ENCODE measurements around the gene BTAF1. TPM values are rescaled to one million over a fixed set of nuclear protein-coding genes. Genes with fewer than 3 reads are reported as not detected.

The BTAF1 gene
- total RNA-seq, 4 donors from 2014 or later, result 35.5 to 78.3 (median 43.1) TPM

DNA sequence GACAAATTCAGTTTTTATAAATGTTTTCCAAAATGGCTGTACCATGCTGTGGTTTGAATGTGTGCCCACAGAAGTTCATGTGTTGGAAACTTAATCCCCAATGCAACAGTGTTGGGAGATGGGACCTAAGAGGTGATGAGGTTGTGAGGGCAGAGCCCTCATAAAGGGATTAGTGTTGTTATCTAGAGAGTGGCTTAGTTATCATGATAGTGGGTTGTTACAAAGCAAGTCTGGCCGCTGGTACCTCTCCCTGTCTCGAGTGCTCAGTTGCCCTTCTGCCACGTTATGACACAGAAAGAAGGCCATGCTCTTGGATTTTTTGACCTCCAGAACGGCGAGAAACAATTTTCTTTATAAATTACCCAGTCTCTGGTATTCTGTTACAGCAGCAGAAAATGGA is 119.0 kb downstream of the BTAF1 start:
- DNase-seq (ENCODE audit: low spot score in 2 of 2), result no peak
- TF ChIP-seq POLR2A (IDR thresholded peaks at IDR 0.05) (no peak), CTCF (IDR thresholded peaks at IDR 0.05) (no peak)
- intact Hi-C loops (cut with DNase I; ENCODE audit: low total_unique reads), result no loop called here
- WGBS, 2 donors, result 87 to 88% methylated on average over 5 of the region's 5 CpGs
- no peak overlapping the region for H3K4me3 ChIP-seq (ENCODE audit: low read depth, poor library complexity, severe bottlenecking)

- no peak overlapping the region for H3K4me3 ChIP-seq (ENCODE audit: low read depth, poor library complexity, severe bottlenecking)
- DNase-seq (ENCODE audit: low spot score in 2 of 2), result no peak
- WGBS, 2 donors, result 35 to 40% methylated on average over 14 to 35 of the region's 37 CpGs
- TF ChIP-seq CTCF (IDR thresholded peaks at IDR 0.05) (no peak), POLR2A (IDR thresholded peaks at IDR 0.05) (no peak)
- intact Hi-C loops (cut with DNase I; ENCODE audit: low total_unique reads), result no loop called here
Observed at GRCh38 chr10:92045641-92046106, 122.1 kb downstream of the BTAF1 start.

DNA sequence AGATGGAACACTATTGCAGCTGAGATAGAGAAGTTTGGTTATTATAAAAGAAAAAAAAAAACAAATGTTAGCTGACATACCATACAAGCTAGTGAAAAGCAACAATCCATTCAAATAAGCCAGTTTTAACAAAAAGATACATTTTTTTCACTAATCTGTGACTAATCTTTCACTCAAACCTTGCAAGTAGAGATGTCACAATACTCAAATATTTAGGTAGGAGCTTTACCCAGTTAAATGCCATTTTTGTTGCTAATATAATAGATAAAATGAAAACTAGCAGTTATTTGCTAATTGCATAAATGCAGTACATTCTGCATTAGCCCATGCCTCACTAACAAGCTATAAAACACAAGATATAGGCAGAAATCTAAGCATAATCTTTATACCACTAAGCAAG is 123.6 kb downstream of the BTAF1 start:
- no peak for DNase-seq (ENCODE audit: low spot score in 2 of 2)
- H3K4me3 ChIP-seq (ENCODE audit: low read depth, poor library complexity, severe bottlenecking), result no peak overlapping the region
- intact Hi-C loops (cut with DNase I; ENCODE audit: low total_unique reads), result no loop called here
- TF ChIP-seq POLR2A (IDR thresholded peaks at IDR 0.05) (no peak), CTCF (IDR thresholded peaks at IDR 0.05) (no peak)

DNA sequence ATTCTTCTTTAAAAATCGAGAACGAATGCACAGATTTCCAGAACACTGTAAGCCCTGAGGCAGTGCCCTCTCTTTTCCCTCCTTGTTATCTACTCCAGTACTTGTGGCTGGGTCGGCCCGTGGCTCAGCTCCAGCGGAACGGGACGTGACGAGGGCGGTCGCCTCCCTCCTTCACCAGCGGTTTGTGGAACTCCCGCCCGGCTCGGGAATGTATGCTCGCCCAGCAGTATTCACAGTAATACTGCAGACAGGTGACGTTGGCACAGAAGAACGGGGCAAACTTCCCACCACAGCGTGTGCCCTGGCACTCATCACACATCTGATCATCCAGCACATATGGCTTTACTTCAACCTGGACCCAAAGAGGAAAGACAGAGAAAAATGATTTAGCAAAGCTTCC is 128.5 kb downstream of the BTAF1 start:
- intact Hi-C loops (cut with DNase I; ENCODE audit: low total_unique reads), result no loop called here
- 58 to 64% methylated on average over 18 of the region's 18 CpGs for WGBS, 2 donors
- DNase-seq (ENCODE audit: low spot score in 2 of 2), result no peak
- H3K4me3 ChIP-seq (ENCODE audit: low read depth, poor library complexity, severe bottlenecking), result no peak overlapping the region
- TF ChIP-seq CTCF (IDR thresholded peaks at IDR 0.05) (no peak), POLR2A (IDR thresholded peaks at IDR 0.05) (no peak)

GRCh38 chr10:92052741-92053140 is 129.2 kb downstream of the BTAF1 start:
- 80 to 82% methylated on average over 5 of the region's 5 CpGs for WGBS, 2 donors
- intact Hi-C loops (cut with DNase I; ENCODE audit: low total_unique reads), result no loop called here
- H3K4me3 ChIP-seq (ENCODE audit: low read depth, poor library complexity, severe bottlenecking), result no peak overlapping the region
- TF ChIP-seq CTCF (IDR thresholded peaks at IDR 0.05) (no peak), POLR2A (IDR thresholded peaks at IDR 0.05) (no peak)
- DNase-seq (ENCODE audit: low spot score in 2 of 2), result no peak

GRCh38 chr10:92054807-92055206 is 131.2 kb downstream of the BTAF1 start:
- no peak for TF ChIP-seq CTCF (IDR thresholded peaks at IDR 0.05)
- no peak for TF ChIP-seq POLR2A (IDR thresholded peaks at IDR 0.05)
- no peak for DNase-seq (ENCODE audit: low spot score in 2 of 2)
- intact Hi-C loops (cut with DNase I; ENCODE audit: low total_unique reads), result no loop called here
- no peak overlapping the region for H3K4me3 ChIP-seq (ENCODE audit: low read depth, poor library complexity, severe bottlenecking)
